ENCODE results near the gene HAPLN2. TPM values are rescaled to one million over a fixed set of nuclear protein-coding genes. Genes with fewer than 3 reads are reported as not detected.

HAPLN2 gene
- total and polyA plus RNA-seq, 12 donors = 0.24 to 6.3 (median 0.81) TPM; not detected in 1

DNA sequence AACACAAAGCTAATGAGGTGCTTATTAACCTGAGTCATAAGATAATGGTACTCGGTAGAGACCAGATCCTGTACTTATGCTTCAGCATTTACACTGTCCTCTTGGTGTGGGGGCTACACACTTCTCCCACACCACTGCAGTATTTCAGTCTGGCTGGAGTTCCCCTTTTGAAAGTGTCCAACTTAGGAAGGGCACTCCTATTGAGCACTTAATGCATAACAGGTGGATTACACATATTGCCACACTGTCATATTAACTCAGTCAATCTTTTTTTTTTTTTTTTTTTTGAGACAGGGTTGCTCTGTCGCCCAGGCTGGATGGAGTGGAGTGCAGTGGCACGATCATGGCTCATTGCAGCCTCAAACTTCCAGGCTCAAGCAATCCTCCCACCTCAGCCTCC, 19.4 kb upstream of the HAPLN2 start:
- Histone ChIP-seq H3K4me1 (peaks cover 7 to 25% (median 15%) of the 10 kb centered on the region in 9 donors), H3K27ac (no peak overlapping the region), H3K27me3 (no peaks in the 10 kb centered on the region), H3K36me3 (peaks cover 0 to 46% (median 13%) of the 10 kb centered on the region in 9 donors), H3K4me3 (no peak overlapping the region), H3K9me3 (no peaks in the 10 kb centered on the region)
- DNase-seq = no peak
- ATAC-seq = no peak
- TF ChIP-seq, protein P1, sequence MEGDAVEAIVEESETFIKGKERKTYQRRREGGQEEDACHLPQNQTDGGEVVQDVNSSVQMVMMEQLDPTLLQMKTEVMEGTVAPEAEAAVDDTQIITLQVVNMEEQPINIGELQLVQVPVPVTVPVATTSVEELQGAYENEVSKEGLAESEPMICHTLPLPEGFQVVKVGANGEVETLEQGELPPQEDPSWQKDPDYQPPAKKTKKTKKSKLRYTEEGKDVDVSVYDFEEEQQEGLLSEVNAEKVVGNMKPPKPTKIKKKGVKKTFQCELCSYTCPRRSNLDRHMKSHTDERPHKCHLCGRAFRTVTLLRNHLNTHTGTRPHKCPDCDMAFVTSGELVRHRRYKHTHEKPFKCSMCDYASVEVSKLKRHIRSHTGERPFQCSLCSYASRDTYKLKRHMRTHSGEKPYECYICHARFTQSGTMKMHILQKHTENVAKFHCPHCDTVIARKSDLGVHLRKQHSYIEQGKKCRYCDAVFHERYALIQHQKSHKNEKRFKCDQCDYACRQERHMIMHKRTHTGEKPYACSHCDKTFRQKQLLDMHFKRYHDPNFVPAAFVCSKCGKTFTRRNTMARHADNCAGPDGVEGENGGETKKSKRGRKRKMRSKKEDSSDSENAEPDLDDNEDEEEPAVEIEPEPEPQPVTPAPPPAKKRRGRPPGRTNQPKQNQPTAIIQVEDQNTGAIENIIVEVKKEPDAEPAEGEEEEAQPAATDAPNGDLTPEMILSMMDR (IDR thresholded peaks at IDR 0.05) = peak in 1 of 9 donors; percentile 13
- intact Hi-C loops (cut with DNase I) = loop anchor here in 6 of 10 donors (5.0 to 10.0 kb wide), 5 partner anchors 98 to 215 kb away; partner anchors contain the start of gene MEF2D (in 1 of the 6)
- 82 to 84% methylated on average over 3 of the region's 3 CpGs for WGBS, 2 donors

DNA sequence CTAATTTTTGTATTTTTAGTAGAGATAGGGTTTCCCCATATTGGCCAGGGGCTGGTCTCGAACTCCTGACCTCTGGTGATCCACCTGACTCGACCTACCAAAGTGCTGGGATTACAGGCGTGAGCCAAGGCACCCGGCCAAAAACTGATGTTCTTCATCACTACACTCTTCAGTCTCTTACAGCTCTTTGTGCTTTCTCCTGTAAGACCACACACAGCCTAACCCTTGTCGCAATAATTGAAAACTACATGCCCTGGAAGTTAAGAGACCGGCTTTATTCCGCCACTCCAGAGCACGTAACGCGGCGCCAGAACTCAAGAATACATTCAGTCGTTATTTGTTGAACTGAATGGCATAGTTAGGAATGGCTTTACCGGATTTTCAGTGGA, 18.5 kb upstream of the HAPLN2 start:
- intact Hi-C loops (cut with DNase I) = loop anchor here in 5 of 10 donors (5.0 to 10.0 kb wide), 5 partner anchors 98 to 216 kb away; partner anchors contain the start of gene MEF2D (in 1 of the 5)

DNA sequence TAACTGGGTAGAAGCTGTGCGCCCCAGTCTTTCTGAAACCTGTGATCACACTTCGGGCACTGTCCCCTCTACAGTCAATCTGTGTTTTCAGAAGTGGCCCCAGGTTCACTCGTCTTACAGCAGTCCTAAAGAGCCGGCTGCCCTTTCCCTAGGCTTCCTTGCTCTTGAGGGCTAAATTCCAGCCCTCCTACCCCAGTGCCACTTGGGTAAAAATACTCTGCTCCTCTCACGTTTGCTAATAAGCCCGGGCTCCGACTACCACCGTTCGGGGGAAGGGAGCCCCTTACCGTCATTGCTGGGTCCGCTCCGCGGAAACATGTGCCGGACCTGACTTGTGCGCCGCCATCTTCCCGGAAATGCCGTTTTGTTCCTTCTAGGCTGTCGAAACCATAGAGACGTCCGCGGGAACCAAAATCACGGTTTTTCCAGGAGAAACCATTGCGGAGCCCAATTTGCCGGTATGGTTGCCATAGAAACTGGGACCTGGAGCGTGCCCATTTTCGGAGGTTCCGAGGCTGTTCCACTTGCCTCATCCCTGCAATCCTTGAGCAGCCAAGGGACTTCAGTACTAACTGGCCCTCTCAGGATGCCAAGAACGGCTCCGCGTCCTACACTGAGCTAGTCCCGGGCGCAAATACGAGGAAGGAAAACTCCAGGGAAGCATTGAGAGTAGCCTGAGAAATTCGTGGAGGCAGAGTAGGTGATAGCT, 17.9 kb upstream of the HAPLN2 start, which contains the start of gene GPATCH4:
Gene GPATCH4 (minus strand): TSS at position 358 of the 709 bp plus-strand sequence.
- Histone ChIP-seq H3K9me3 (no peaks in the 10 kb centered on the region), H3K4me3 (peak within 1 kb of the TSS; percentile 34 to 85 (median 70)), H3K4me1 (peaks cover 7 to 25% (median 15%) of the 10 kb centered on the region in 9 donors), H3K27me3 (no peaks in the 10 kb centered on the region), H3K27ac (peak within 1 kb of the TSS in 9 of 10 donors; percentile 57 to 84 (median 80)), H3K36me3 (peaks cover 0 to 31% (median 6%) of the 10 kb centered on the region in 9 donors)
- 0 to 1% methylated on average over 35 of the region's 35 CpGs for WGBS, 2 donors
- TF ChIP-seq, protein P1 (IDR thresholded peaks at IDR 0.05) = no peak
- ATAC-seq (peak; percentile 78 to 92 (median 87)), DNase-seq (peak; percentile 59 to 84)
- intact Hi-C loops (cut with DNase I) = loop anchor here in 5 of 10 donors (5.0 to 10.0 kb wide), 5 partner anchors 99 to 216 kb away; partner anchors contain the start of gene MEF2D (in 1 of the 5)

More for the DNA sequence above, 18.5 kb upstream of the HAPLN2 start:
- H3K4me3 ChIP-seq = peak overlapping the region; percentile 34 to 85 (median 70)
- H3K4me1 ChIP-seq = peaks cover 7 to 25% (median 15%) of the 10 kb centered on the region in 9 donors
- 2 to 5% methylated on average over 13 of the region's 13 CpGs for WGBS, 2 donors
- peaks cover 0 to 37% (median 6%) of the 10 kb centered on the region in 9 donors for H3K36me3 ChIP-seq
- ATAC-seq (peak in 5 of 8 donors; percentile 6 to 18 (median 10)), DNase-seq (no peak)
- H3K27me3 ChIP-seq = no peaks in the 10 kb centered on the region
- TF ChIP-seq, protein P1 (IDR thresholded peaks at IDR 0.05) = no peak
- H3K27ac ChIP-seq = peak overlapping the region in 7 of 10 donors; percentile 57 to 84 (median 80)
- no peaks in the 10 kb centered on the region for H3K9me3 ChIP-seq

DNA sequence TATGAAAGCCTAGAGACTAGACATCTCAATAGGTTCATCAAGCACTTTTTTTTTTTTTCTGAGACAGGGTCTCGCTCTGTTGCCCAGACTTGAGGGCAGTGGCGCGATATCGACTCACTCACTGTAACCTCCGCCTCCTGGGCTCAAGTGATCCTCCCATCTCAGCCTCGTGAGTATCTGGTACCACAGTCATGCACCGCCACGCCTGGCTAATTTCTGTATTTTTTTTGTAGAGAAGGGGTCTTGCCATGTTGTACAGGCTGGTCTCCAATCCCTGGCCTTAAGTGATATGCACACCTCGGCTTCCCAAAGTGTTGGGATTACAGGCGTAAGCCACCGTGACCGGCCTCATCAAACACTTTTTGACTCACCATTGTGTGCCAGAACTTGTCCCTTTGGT, 17.3 kb upstream of the HAPLN2 start:
- ATAC-seq (peak in 7 of 8 donors; percentile 2 to 22 (median 6)), DNase-seq (no peak)
- Histone ChIP-seq H3K4me1 (peaks cover 7 to 25% (median 15%) of the 10 kb centered on the region in 9 donors), H3K27me3 (no peaks in the 10 kb centered on the region), H3K36me3 (peaks cover 0 to 25% (median 6%) of the 10 kb centered on the region in 9 donors), H3K9me3 (no peaks in the 10 kb centered on the region), H3K27ac (peak overlapping the region in 9 of 10 donors; percentile 57 to 84 (median 80)), H3K4me3 (peak overlapping the region; percentile 34 to 85 (median 70))
- TF ChIP-seq, protein P1 (IDR thresholded peaks at IDR 0.05) = no peak
- intact Hi-C loops (cut with DNase I) = loop anchor here in 5 of 10 donors (2.0 to 10.0 kb wide), 6 partner anchors 100 to 217 kb away; partner anchors contain the start of gene MEF2D (in 1 of the 5)
- WGBS, 2 donors = 76 to 80% methylated on average over 12 of the region's 12 CpGs

All from heart right ventricle (tissue), 16 donors.